ENCODE results near the gene IFI30. TPM values are rescaled to one million over a fixed set of nuclear protein-coding genes. Genes with fewer than 3 reads are reported as not detected.

IFI30 gene
- total RNA-seq, 1 experiment from 2014 or later: 20.2 TPM

- POLR2A ChIA-PET: interaction anchor here (1.2 kb wide), 1 partner anchor 113 kb away, joined by 3 read pairs; the partner anchor contains the start of gene JUND
- Mint-ChIP-seq H3K4me3 (no peak overlapping the region), H3K27me3 (ENCODE audit: low read depth) (no peaks in the 10 kb centered on the region), H3K27ac (no peak overlapping the region), H3K4me1 (no peaks in the 10 kb centered on the region; the same call in 1 of the 2 replicates), H3K36me3 (peaks cover 34% of the 10 kb centered on the region), H3K9me3 (no peaks in the 10 kb centered on the region)
- TF ChIP-seq CTCF (IDR thresholded peaks at IDR 0.05): peak; percentile 81
- no peak for TF ChIP-seq CDX4 (CRISPR knock-in tag; IDR thresholded peaks at IDR 0.05; ENCODE audit: borderline replicate concordance)
- no peak for TF ChIP-seq GRHL2 (CRISPR knock-in tag; IDR thresholded peaks at IDR 0.05; ENCODE audit: insufficient replicate concordance, severe bottlenecking)
- no peak for TF ChIP-seq ZSCAN18 (CRISPR knock-in tag; IDR thresholded peaks at IDR 0.05)
- TF ChIP-seq GTF2I (CRISPR knock-in tag; conservative IDR thresholded peaks at IDR 0.05): no peak
- no peak for TF ChIP-seq IRF1 (CRISPR knock-in tag; IDR thresholded peaks at IDR 0.05)
- TF ChIP-seq SMAD4 (CRISPR knock-in tag; IDR thresholded peaks at IDR 0.05): no peak
- CTCF ChIA-PET: interaction anchor here (0.6 to 1.9 kb wide), 32 partner anchors 9 to 298 kb away, joined by 3 to 43 read pairs (median 4); partner anchors contain the start of genes MPV17L2, PDE4C, PIK3R2 and SSBP4
- DNase-seq (ENCODE audit: low spot score) (peak; percentile 71), ATAC-seq (peak; percentile 93)
Measured at GRCh38 chr19:18167975-18168645, 5.5 kb upstream of the IFI30 start.

GRCh38 chr19:18168673-18169381 is 4.8 kb upstream of the IFI30 start:
- DNase-seq (ENCODE audit: low spot score) (no peak), ATAC-seq (no peak)
- ChIA-PET POLR2A (interaction anchor here (1.2 kb wide), 1 partner anchor 112 kb away, joined by 3 read pairs; the partner anchor contains the start of gene JUND), CTCF (interaction anchor here (0.6 to 1.9 kb wide), 21 partner anchors 9 to 250 kb away, joined by 3 to 43 read pairs (median 5); partner anchors contain the start of genes MPV17L2, PIK3R2 and SSBP4)
- no peak for TF ChIP-seq IRF1 (CRISPR knock-in tag; IDR thresholded peaks at IDR 0.05)
- Mint-ChIP-seq H3K9me3 (no peaks in the 10 kb centered on the region), H3K27ac (no peak overlapping the region), H3K4me3 (no peak overlapping the region), H3K27me3 (ENCODE audit: low read depth) (peaks cover 1% of the 10 kb centered on the region; the same call in 1 of the 2 replicates), H3K36me3 (peaks cover 29% of the 10 kb centered on the region), H3K4me1 (peaks cover 3% of the 10 kb centered on the region)

GRCh38 chr19:18170714-18171255 is 2.8 kb upstream of the IFI30 start:
- Mint-ChIP-seq H3K9me3 (no peaks in the 10 kb centered on the region), H3K4me3 (no peak overlapping the region), H3K27me3 (ENCODE audit: low read depth) (peaks cover 19% of the 10 kb centered on the region), H3K4me1 (peaks cover 9% of the 10 kb centered on the region), H3K36me3 (peaks cover 25% of the 10 kb centered on the region), H3K27ac (no peak overlapping the region; the same call in 1 of the 2 replicates)
- DNase-seq (ENCODE audit: low spot score): no peak
- ATAC-seq: no peak
- CTCF ChIA-PET: interaction anchor here (0.8 to 3.1 kb wide), 5 partner anchors 10 to 81 kb away, joined by 3 to 20 read pairs (median 5); no protein-coding TSS in a partner anchor
- POLR2A ChIA-PET: no interaction called here
- TF ChIP-seq IRF1 (CRISPR knock-in tag; IDR thresholded peaks at IDR 0.05) (no peak), ARID4B (CRISPR knock-in tag; IDR thresholded peaks at IDR 0.05; ENCODE audit: borderline replicate concordance) (no peak), CDX4 (CRISPR knock-in tag; IDR thresholded peaks at IDR 0.05; ENCODE audit: borderline replicate concordance) (no peak), ZNF138 (CRISPR knock-in tag; conservative IDR thresholded peaks at IDR 0.05) (no peak), GTF2I (CRISPR knock-in tag; conservative IDR thresholded peaks at IDR 0.05) (no peak), RELA (CRISPR knock-in tag; IDR thresholded peaks at IDR 0.05; ENCODE audit: borderline replicate concordance) (no peak), SOX15 (CRISPR knock-in tag; IDR thresholded peaks at IDR 0.05) (no peak), EMX1 (CRISPR knock-in tag; IDR thresholded peaks at IDR 0.05) (no peak), PRRX2 (CRISPR knock-in tag; IDR thresholded peaks at IDR 0.05) (no peak), MLX (CRISPR knock-in tag; IDR thresholded peaks at IDR 0.05) (no peak)

Measured in WTC11 (cell line).